Measurements from ENCODE around the gene GRB7.
"Not testable (repeated sequence)": the region's sequence is repeated elsewhere in the genome, so short reads cannot be mapped to it uniquely, and the experiment has no call there.

The GRB7 gene

GRCh38 chr17:39753514-39754160 lies 15.9 kb downstream of the GRB7 start:
- peak; percentile 60 for DNase-seq

GRCh38 chr17:39754161-39754957 lies 16.6 kb downstream of the GRB7 start:
- DNase-seq = peak; percentile 93

- no peak for DNase-seq
These were observed 17.3 kb downstream of the GRB7 start for GRCh38 chr17:39754958-39755553.

- DNase-seq = peak; percentile 47
These were observed 18.0 kb downstream of the GRB7 start for GRCh38 chr17:39755554-39756379.

GRCh38 chr17:39756380-39757079 lies 18.8 kb downstream of the GRB7 start:
- no peak for DNase-seq

- DNase-seq = no peak
These were observed 19.5 kb downstream of the GRB7 start for GRCh38 chr17:39757176-39757662.

GRCh38 chr17:39757931-39758873 lies 20.5 kb downstream of the GRB7 start:
- DNase-seq = peak; percentile 41

GRCh38 chr17:39759204-39759603 lies 21.5 kb downstream of the GRB7 start:
- DNase-seq = no peak

GRCh38 chr17:39761861-39762496 lies 24.2 kb downstream of the GRB7 start:
- no peak for DNase-seq

- no peak for DNase-seq
These were observed 25.5 kb downstream of the GRB7 start for GRCh38 chr17:39763051-39763820.

- not testable (repeated sequence) for DNase-seq
These were observed 26.4 kb downstream of the GRB7 start for GRCh38 chr17:39764171-39764570.

- no peak for DNase-seq
These were observed 27.4 kb downstream of the GRB7 start for GRCh38 chr17:39765175-39765574.

GRCh38 chr17:39765766-39766165 lies 28.0 kb downstream of the GRB7 start:
- no peak for DNase-seq

- DNase-seq = no peak
These were observed 29.4 kb downstream of the GRB7 start for GRCh38 chr17:39767147-39767546.

- peak; percentile 59 for DNase-seq
These were observed 32.3 kb downstream of the GRB7 start for GRCh38 chr17:39769974-39770587.

GRCh38 chr17:39772415-39772814 lies 34.7 kb downstream of the GRB7 start:
- DNase-seq = no peak

- DNase-seq = no peak
These were observed 35.5 kb downstream of the GRB7 start for GRCh38 chr17:39772987-39773934.

- DNase-seq = no peak
These were observed 36.3 kb downstream of the GRB7 start for GRCh38 chr17:39774047-39774446.

Measured in effector CD4-positive, alpha-beta T cell (primary cell).